A549 (cell line): ENCODE measurements around the gene RFX1.

Experiments
- CBX8 ChIP-seq: fragments of 200-600 bp; sonication (generic); IDR thresholded peaks from 2 replicates; pipeline ENCODE4 v1.6.1; 2016
- CTCF ChIP-seq: fragments of >200 bp; sonication (Bioruptor Twin); formaldehyde crosslinking; IDR thresholded peaks from 3 replicates; pipeline ENCODE4 v1.5.1; 2016
- HOXA7 ChIP-seq: fragments of 250-450 bp; sonication (Bioruptor Pico); IDR thresholded peaks from 2 replicates; pipeline ENCODE4 v1.5.0; 2020; ENCODE audit warnings: mild to moderate bottlenecking, moderate library complexity
- MAFK ChIP-seq: fragments of 450-650 bp; IDR thresholded peaks from 2 replicates; pipeline ENCODE4 v1.6.1; 2014; ENCODE audit not compliant: partially characterized antibody
- MYC ChIP-seq: IDR thresholded peaks from 2 replicates; pipeline ENCODE4 v1.6.1; 2012; ENCODE audit warnings: mild to moderate bottlenecking, inconsistent platforms, low read length, improper control_type of control experiment, borderline replicate concordance
- POLR2A ChIP-seq: IDR thresholded peaks from 2 replicates; pipeline ENCODE4 v1.6.1; 2012; ENCODE audit warnings: mild to moderate bottlenecking, low read length
- RAD21 ChIP-seq, 2 experiments: fragments of >200 bp in 1 of 2; sonication (Bioruptor Twin) in 1 of 2; formaldehyde crosslinking in 1 of 2; IDR thresholded peaks in 1 of 2; conservative IDR thresholded peaks in 1 of 2; 2 replicates in 1 of 2; 3 replicates in 1 of 2; pipeline ENCODE4 v1.6.1; 2012 to 2018; ENCODE audit warnings: inconsistent platforms in 1 of 2
- REST ChIP-seq: fragments of 200-600 bp; sonication (generic); IDR thresholded peaks from 2 replicates; pipeline ENCODE4 v1.6.1; 2016; ENCODE audit warnings: antibody characterized with exemption, mild to moderate bottlenecking, moderate library complexity
- RNF2 ChIP-seq: fragments of 200-600 bp; sonication (generic); IDR thresholded peaks from 2 replicates; pipeline ENCODE4 v1.6.1; 2016; ENCODE audit warnings: low read depth, mild to moderate bottlenecking, antibody characterized with exemption, moderate library complexity, borderline replicate concordance
- ZFP36 ChIP-seq: fragments of 450-650 bp; IDR thresholded peaks from 2 replicates; pipeline ENCODE4 v1.6.1; 2014; ENCODE audit warnings: borderline replicate concordance; ENCODE audit not compliant: partially characterized antibody

- TF ChIP-seq CBX8 = no peak
- TF ChIP-seq CTCF = no peak
- TF ChIP-seq POLR2A = no peak
- no peak for TF ChIP-seq RAD21 (conservative IDR thresholded peaks at IDR 0.05 in 1 of 2, IDR thresholded peaks at IDR 0.05 in 1 of 2)
- TF ChIP-seq HOXA7 (CRISPR knock-in tag) = no peak
- TF ChIP-seq MAFK = no peak
- TF ChIP-seq MYC = no peak
- no peak for TF ChIP-seq REST
- TF ChIP-seq RNF2 = no peak
- no peak for TF ChIP-seq ZFP36
Measured at GRCh38 chr19:13978351-13979243, 27.5 kb downstream of the RFX1 start.
